ENCODE data around the gene IL17RE. TPM values are rescaled to one million over a fixed set of nuclear protein-coding genes. Genes with fewer than 3 reads are reported as not detected.

Gene IL17RE
- total and polyA plus RNA-seq, 2 of the 13 experiments (the other 11 are each of a cell fraction or from before 2014, with no cell fraction given), result 14.5 to 24.1 TPM

- no peak for TF ChIP-seq RERE (CRISPR knock-in tag; IDR thresholded peaks at IDR 0.05; ENCODE audit: low read depth)
- no peak for TF ChIP-seq SUZ12 (IDR thresholded peaks at IDR 0.05; ENCODE audit: low read depth, low read length)
- TF ChIP-seq EZH2 (conservative IDR thresholded peaks at IDR 0.05; ENCODE audit: low read depth, low read length), result no peak
- no peak for TF ChIP-seq ZNF784 (CRISPR knock-in tag; IDR thresholded peaks at IDR 0.05; ENCODE audit: borderline replicate concordance)
- TF ChIP-seq ZNF317 (CRISPR knock-in tag; IDR thresholded peaks at IDR 0.05), result no peak
- TF ChIP-seq NFAT5 (CRISPR knock-in tag; IDR thresholded peaks at IDR 0.05), result no peak
- TF ChIP-seq PAXIP1 (CRISPR knock-in tag; conservative IDR thresholded peaks at IDR 0.05), result no peak; the same call in 1 of the 2 replicates
- no peak for TF ChIP-seq GATA4 (IDR thresholded peaks at IDR 0.05; ENCODE audit: borderline replicate concordance, low read depth)
- TF ChIP-seq ZBTB34 (CRISPR knock-in tag; IDR thresholded peaks at IDR 0.05), result no peak
- no peak for TF ChIP-seq SMARCE1 (IDR thresholded peaks at IDR 0.05; ENCODE audit: borderline replicate concordance)
- TF ChIP-seq NPAS2 (CRISPR knock-in tag; IDR thresholded peaks at IDR 0.05; ENCODE audit: borderline replicate concordance), result no peak
Measured at GRCh38 chr3:9862391-9863057, 40.1 kb upstream of the IL17RE start (continued).

Measured in HepG2 (cell line).